H1 (cell line): ENCODE data around the gene VWA7.

Source experiments
- ATF2 ChIP-seq: IDR thresholded peaks from 2 replicates; pipeline ENCODE4 v1.6.1; 2012; ENCODE audit warnings: low read length, inconsistent platforms
- CBX5 ChIP-seq: fragments of 300-800, 300-1000 bp; sonication (generic); IDR thresholded peaks from 2 replicates; pipeline ENCODE4 v1.7.1; 2016; ENCODE audit warnings: antibody characterized with exemption, low read length, low read depth
- CHD2 ChIP-seq: IDR thresholded peaks from 2 replicates; pipeline ENCODE4 v1.6.1; 2012; ENCODE audit warnings: low read length, improper control_type of control experiment
- EP300 ChIP-seq, 2 experiments: IDR thresholded peaks; 1 replicate in 1 of 2; 2 replicates in 1 of 2; pipeline ENCODE4 v1.6.1; 2011 to 2012; ENCODE audit warnings: low read depth in 2 of 2, low read length in 2 of 2, mild to moderate bottlenecking in 2 of 2, borderline replicate concordance in 1 of 2, inconsistent platforms in 1 of 2, moderate library complexity in 1 of 2
- GTF2F1 ChIP-seq: IDR thresholded peaks from 2 replicates; pipeline ENCODE4 v1.6.1; 2012; ENCODE audit warnings: low read depth, low read length, improper control_type of control experiment, borderline replicate concordance
- JUN ChIP-seq: IDR thresholded peaks from 2 replicates; pipeline ENCODE4 v1.6.1; 2011; ENCODE audit warnings: low read depth, mild to moderate bottlenecking, improper control_type of control experiment, low read length
- JUND ChIP-seq: IDR thresholded peaks from 2 replicates; pipeline ENCODE4 v1.6.1; 2011; ENCODE audit warnings: mild to moderate bottlenecking, improper control_type of control experiment, low read length
- KDM5A ChIP-seq: fragments of 200-600 bp; IDR thresholded peaks from 2 replicates; pipeline ENCODE4 v1.7.1; 2012; ENCODE audit warnings: mild to moderate bottlenecking, low read length, inconsistent platforms, mixed read lengths
- POLR2AphosphoS5 ChIP-seq: IDR thresholded peaks from 2 replicates; pipeline ENCODE4 v1.6.1; 2011; ENCODE audit warnings: low read depth, low read length
- RFX5 ChIP-seq: IDR thresholded peaks from 2 replicates; pipeline ENCODE4 v1.6.1; 2011; ENCODE audit warnings: low read depth, low read length, improper control_type of control experiment, borderline replicate concordance
- SP1 ChIP-seq: IDR thresholded peaks from 2 replicates; pipeline ENCODE4 v1.6.1; 2011; ENCODE audit warnings: low read depth, low read length
- TAF1 ChIP-seq: IDR thresholded peaks from 2 replicates; pipeline ENCODE4 v1.6.1; 2011; ENCODE audit warnings: mild to moderate bottlenecking, low read depth, low read length
- TF ChIP-seq, protein P1 (sequence below), 3 experiments: IDR thresholded peaks; 1 replicate in 2 of 3; 2 replicates in 1 of 3; pipeline versions ENCODE4 v1.5.1 to v1.6.1; 2011; ENCODE audit warnings: low read length in 3 of 3, mild to moderate bottlenecking in 3 of 3, inconsistent platforms in 2 of 3, low read depth in 1 of 3, moderate library complexity in 1 of 3; ENCODE audit not compliant: insufficient read depth in 1 of 3; ENCODE audit errors: control extremely low read depth in 1 of 3
- TF ChIP-seq, protein P2 (sequence below): IDR thresholded peaks from 2 replicates; pipeline ENCODE4 v1.6.1; 2012; ENCODE audit warnings: inconsistent platforms

GRCh38 chr6:31771992-31772358 is 5.2 kb downstream of the VWA7 start:
- no peak for TF ChIP-seq JUND
- TF ChIP-seq GTF2F1, result no peak
- TF ChIP-seq SP1, result no peak
- TF ChIP-seq, protein P1, sequence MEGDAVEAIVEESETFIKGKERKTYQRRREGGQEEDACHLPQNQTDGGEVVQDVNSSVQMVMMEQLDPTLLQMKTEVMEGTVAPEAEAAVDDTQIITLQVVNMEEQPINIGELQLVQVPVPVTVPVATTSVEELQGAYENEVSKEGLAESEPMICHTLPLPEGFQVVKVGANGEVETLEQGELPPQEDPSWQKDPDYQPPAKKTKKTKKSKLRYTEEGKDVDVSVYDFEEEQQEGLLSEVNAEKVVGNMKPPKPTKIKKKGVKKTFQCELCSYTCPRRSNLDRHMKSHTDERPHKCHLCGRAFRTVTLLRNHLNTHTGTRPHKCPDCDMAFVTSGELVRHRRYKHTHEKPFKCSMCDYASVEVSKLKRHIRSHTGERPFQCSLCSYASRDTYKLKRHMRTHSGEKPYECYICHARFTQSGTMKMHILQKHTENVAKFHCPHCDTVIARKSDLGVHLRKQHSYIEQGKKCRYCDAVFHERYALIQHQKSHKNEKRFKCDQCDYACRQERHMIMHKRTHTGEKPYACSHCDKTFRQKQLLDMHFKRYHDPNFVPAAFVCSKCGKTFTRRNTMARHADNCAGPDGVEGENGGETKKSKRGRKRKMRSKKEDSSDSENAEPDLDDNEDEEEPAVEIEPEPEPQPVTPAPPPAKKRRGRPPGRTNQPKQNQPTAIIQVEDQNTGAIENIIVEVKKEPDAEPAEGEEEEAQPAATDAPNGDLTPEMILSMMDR (IDR thresholded peaks at IDR 0.05; ENCODE audit: control extremely low read depth in 1 of 3, insufficient read depth in 1 of 3, low read depth in 1 of 3, low read length in 3 of 3), result no peak
- TF ChIP-seq CHD2, result no peak
- TF ChIP-seq, protein P2, sequence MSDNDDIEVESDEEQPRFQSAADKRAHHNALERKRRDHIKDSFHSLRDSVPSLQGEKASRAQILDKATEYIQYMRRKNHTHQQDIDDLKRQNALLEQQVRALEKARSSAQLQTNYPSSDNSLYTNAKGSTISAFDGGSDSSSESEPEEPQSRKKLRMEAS, result no peak
- TF ChIP-seq POLR2AphosphoS5, result no peak
- TF ChIP-seq EP300 (IDR thresholded peaks at IDR 0.05; ENCODE audit: borderline replicate concordance in 1 of 2, low read depth in 2 of 2, low read length in 2 of 2), result no peak
- no peak for TF ChIP-seq JUN
- TF ChIP-seq KDM5A, result no peak
- TF ChIP-seq RFX5, result no peak
- no peak for TF ChIP-seq CBX5
- no peak for TF ChIP-seq ATF2
- TF ChIP-seq TAF1, result no peak
